Neural cell (in vitro differentiated cells): ENCODE results near the gene NMNAT3.

Experiments used
- EP300 ChIP-seq: fragments of 450-650 bp; conservative IDR thresholded peaks from 2 replicates; pipeline ENCODE4 v1.6.1; 2014; ENCODE audit warnings: antibody characterized with exemption, mild to moderate bottlenecking, moderate library complexity; ENCODE audit not compliant: poor library complexity, severe bottlenecking
- EZH2 ChIP-seq: fragments of 200-600, 300-800 bp; shearing (Covaris generic), sonication (generic); IDR thresholded peaks from 2 replicates; pipeline ENCODE4 v1.6.1; 2014; ENCODE audit warnings: antibody characterized with exemption, low read length, borderline replicate concordance, mild to moderate bottlenecking; ENCODE audit not compliant: insufficient read depth, poor library complexity, severe bottlenecking
- MXI1 ChIP-seq: fragments of 450-650 bp; conservative IDR thresholded peaks from 2 replicates; pipeline ENCODE4 v1.6.1; 2014; ENCODE audit warnings: antibody characterized with exemption, mild to moderate bottlenecking; ENCODE audit not compliant: poor library complexity, severe bottlenecking
- POLR2AphosphoS5 ChIP-seq: IDR thresholded peaks from 2 replicates; pipeline ENCODE4 v1.6.1; 2012
- RAD21 ChIP-seq: fragments of 450-650 bp; conservative IDR thresholded peaks from 2 replicates; pipeline ENCODE4 v1.6.1; 2014; ENCODE audit warnings: antibody characterized with exemption, mild to moderate bottlenecking, moderate library complexity
- SMC3 ChIP-seq: fragments of 450-650 bp; conservative IDR thresholded peaks from 2 replicates; pipeline ENCODE4 v1.6.1; 2014; ENCODE audit warnings: antibody characterized with exemption, mild to moderate bottlenecking, moderate library complexity; ENCODE audit not compliant: poor library complexity
- TAF1 ChIP-seq: IDR thresholded peaks from 2 replicates; pipeline ENCODE4 v1.6.1; 2012; ENCODE audit warnings: low read depth
- TF ChIP-seq, protein P1 (sequence below): fragments of 450-650 bp; IDR thresholded peaks from 2 replicates; pipeline ENCODE4 v1.5.1; 2014; ENCODE audit warnings: antibody characterized with exemption, mild to moderate bottlenecking, moderate library complexity; ENCODE audit not compliant: poor library complexity, severe bottlenecking
- TF ChIP-seq, protein P2 (sequence below): IDR thresholded peaks from 2 replicates; pipeline ENCODE4 v1.6.1; 2012; ENCODE audit warnings: borderline replicate concordance

DNA sequence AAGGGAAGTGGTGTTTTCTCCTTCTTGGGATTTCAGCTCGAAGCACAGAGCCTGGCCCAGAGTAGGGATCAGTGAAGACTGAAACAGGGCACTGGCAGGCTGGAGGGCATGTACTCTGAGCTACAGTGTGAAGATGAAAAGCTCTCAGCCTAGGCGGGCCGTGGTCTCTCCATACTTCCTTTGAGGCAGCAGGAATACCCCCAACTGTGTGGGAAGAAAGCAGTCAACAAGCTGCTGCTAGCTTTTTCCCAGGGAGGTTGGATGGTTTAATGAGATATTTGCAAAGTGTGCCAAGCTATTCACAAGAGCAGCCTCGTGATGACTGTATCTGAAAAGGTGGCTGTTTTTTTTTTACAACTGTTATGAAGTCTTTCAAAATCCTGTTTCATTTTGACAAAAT, 47.2 kb downstream of the NMNAT3 start:
- TF ChIP-seq, protein P1, sequence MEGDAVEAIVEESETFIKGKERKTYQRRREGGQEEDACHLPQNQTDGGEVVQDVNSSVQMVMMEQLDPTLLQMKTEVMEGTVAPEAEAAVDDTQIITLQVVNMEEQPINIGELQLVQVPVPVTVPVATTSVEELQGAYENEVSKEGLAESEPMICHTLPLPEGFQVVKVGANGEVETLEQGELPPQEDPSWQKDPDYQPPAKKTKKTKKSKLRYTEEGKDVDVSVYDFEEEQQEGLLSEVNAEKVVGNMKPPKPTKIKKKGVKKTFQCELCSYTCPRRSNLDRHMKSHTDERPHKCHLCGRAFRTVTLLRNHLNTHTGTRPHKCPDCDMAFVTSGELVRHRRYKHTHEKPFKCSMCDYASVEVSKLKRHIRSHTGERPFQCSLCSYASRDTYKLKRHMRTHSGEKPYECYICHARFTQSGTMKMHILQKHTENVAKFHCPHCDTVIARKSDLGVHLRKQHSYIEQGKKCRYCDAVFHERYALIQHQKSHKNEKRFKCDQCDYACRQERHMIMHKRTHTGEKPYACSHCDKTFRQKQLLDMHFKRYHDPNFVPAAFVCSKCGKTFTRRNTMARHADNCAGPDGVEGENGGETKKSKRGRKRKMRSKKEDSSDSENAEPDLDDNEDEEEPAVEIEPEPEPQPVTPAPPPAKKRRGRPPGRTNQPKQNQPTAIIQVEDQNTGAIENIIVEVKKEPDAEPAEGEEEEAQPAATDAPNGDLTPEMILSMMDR = no peak
- TF ChIP-seq EP300 (no peak), RAD21 (no peak), SMC3 (no peak), POLR2AphosphoS5 (no peak), MXI1 (no peak), EZH2 (no peak), TAF1 (no peak)
- TF ChIP-seq, protein P2, sequence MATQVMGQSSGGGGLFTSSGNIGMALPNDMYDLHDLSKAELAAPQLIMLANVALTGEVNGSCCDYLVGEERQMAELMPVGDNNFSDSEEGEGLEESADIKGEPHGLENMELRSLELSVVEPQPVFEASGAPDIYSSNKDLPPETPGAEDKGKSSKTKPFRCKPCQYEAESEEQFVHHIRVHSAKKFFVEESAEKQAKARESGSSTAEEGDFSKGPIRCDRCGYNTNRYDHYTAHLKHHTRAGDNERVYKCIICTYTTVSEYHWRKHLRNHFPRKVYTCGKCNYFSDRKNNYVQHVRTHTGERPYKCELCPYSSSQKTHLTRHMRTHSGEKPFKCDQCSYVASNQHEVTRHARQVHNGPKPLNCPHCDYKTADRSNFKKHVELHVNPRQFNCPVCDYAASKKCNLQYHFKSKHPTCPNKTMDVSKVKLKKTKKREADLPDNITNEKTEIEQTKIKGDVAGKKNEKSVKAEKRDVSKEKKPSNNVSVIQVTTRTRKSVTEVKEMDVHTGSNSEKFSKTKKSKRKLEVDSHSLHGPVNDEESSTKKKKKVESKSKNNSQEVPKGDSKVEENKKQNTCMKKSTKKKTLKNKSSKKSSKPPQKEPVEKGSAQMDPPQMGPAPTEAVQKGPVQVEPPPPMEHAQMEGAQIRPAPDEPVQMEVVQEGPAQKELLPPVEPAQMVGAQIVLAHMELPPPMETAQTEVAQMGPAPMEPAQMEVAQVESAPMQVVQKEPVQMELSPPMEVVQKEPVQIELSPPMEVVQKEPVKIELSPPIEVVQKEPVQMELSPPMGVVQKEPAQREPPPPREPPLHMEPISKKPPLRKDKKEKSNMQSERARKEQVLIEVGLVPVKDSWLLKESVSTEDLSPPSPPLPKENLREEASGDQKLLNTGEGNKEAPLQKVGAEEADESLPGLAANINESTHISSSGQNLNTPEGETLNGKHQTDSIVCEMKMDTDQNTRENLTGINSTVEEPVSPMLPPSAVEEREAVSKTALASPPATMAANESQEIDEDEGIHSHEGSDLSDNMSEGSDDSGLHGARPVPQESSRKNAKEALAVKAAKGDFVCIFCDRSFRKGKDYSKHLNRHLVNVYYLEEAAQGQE = no peak
